Daoy (cell line): ENCODE measurements around the gene CBL. TPM values are rescaled to one million over a fixed set of nuclear protein-coding genes. Genes with fewer than 3 reads are reported as not detected.
A peak's percentile ranks its signal among the peaks of the same experiment; 100 is the strongest.

ENCODE experiments used
- DNase-seq: peaks from one replicate; pipeline ENCODE4 v3.0.0-alpha.2; 2015; ENCODE audit warnings: low read depth
- total RNA-seq: library from RNA; depleted of rRNA; stranded (reverse); fragments of >200 nt; shearing (Covaris generic); gene quantifications from 2 replicates; pipeline ENCODE4 v1.2.3, GENCODE V29; 2014; rRNA removed

Gene CBL
- total RNA-seq, 1 experiment from 2014 or later, result 7.3 TPM

GRCh38 chr11:119345685-119346084, 139.5 kb downstream of the CBL start:
- no peak for DNase-seq

- DNase-seq, result no peak
Observed at GRCh38 chr11:119346605-119347004, 140.5 kb downstream of the CBL start, which contains the start of gene MFRP. Gene MFRP, minus strand, starts transcription at chr11:119346705. Its CDS starts 192 bp downstream, at chr11:119346513.

DNA sequence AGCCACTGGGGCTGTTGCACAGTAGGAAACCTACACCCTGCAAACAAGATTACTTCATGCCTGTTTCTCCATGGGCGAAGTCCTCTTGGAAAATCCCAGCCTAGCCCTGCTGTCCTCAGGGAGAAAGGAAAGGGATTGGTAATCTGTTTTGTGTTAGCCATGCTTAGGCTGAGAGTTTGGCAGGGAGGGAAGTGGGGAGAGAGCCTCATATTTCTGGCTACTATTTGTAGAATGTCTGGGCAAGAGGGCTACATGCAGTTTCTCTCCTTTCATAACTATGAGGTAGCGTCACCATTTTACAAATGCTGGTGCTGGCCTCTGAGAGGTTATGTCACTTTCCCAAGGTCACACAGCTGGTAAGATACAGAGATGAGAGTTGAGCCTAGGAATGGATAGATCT, 141.1 kb downstream of the CBL start:
- DNase-seq, result no peak

DNA sequence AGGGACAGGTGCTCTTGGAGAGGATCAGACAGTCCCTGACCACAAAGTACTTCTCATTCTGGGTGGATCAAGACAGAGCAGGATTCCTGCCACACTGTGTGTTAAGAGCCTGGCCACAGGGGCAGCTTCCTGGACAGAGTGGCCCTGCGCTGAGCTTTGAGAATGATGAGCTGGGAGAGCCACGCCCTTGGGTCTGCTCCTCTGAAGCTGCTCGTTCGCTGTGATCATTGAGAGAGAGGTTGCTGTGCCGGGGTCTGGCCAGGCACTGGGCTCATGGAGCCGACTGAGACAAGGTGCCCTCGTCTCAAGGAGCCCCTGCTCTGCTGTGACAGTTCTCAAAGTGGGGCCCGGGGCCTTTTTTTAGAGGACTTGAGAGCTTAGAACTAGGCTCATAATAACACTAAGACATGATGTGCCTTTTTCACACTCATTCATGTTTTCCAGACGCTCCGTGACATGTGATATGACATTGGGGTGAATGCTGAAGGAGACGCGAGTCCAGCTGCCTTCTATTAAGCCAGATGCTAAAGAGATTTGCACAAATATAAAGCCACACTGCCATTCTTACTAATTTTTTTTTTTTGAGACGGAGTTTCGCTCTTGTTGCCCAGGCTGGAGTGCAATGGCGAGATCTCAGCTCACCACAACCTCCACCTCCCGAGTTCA, 141.9 kb downstream of the CBL start:
- no peak for DNase-seq

- no peak for DNase-seq
Observed at GRCh38 chr11:119350302-119350701, 144.2 kb downstream of the CBL start.

DNA sequence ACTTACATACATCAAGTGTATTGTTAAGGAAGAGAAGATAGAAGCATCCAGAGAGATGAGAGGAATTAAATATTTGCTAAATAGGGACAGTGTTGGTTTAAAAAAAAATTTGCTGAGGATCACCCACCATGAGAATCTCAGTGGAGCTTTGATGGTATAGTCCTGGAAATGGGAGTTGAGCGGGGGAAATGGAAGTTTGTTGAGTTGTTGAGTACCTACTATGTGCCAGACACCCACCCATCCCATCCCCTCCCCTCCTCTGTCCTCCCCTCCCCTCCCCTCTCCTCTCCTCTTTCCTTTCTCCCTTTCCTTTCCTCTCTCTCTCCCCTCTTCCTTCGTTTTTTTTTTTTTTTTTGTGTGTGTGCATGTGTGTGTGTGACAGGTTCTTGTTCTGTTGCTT, 145.1 kb downstream of the CBL start:
- DNase-seq, result no peak

GRCh38 chr11:119352857-119353260, 146.7 kb downstream of the CBL start:
- DNase-seq, result no peak

- DNase-seq, result no peak
Observed at GRCh38 chr11:119355091-119355843, 149.1 kb downstream of the CBL start.

- DNase-seq, result peak; percentile 87
Observed at GRCh38 chr11:119356349-119357031, 150.4 kb downstream of the CBL start.

DNA sequence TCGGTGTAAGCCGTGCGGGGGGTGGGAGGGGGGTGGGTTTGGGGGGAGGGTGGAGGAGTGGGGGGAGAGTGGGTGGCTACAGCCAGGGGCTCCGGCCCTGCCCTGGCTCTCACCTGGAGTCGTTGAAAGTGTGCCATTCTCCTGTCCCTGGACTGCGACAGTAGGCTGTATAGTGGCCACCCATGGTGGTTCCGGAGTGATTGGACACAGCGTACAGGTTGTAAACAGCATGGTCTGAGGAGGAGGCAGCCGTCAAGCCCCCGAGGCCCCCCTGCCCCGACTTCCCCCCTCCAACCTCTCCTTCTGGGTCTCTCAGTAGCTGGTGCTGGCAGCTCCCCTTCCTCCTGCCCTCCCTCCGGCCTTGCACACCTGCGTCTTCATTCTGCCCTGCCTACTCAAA, 150.9 kb downstream of the CBL start:
- no peak for DNase-seq

Other genes starting within 250 kb of the CBL start
- gene FOXR1, start 234.6 kb upstream of the CBL start, total RNA-seq, result not detected in 2 replicates
- gene CENATAC, start 208.2 kb upstream of the CBL start, total RNA-seq, result 27.3 and 40.2 TPM in 2 replicates
- gene RPS25, start 188.0 kb upstream of the CBL start, total RNA-seq, result 1,318 and 1,710 TPM in 2 replicates
- 102 and 110 TPM in 2 replicates for gene TRAPPC4, start 187.6 kb upstream of the CBL start, total RNA-seq
- gene SLC37A4, start 175.5 kb upstream of the CBL start, total RNA-seq, result 12.7 and 18.9 TPM in 2 replicates
- gene HYOU1, start 149.1 kb upstream of the CBL start, total RNA-seq, result 172 and 186 TPM in 2 replicates
- gene VPS11, start 138.5 kb upstream of the CBL start, total RNA-seq, result 10.3 and 13.2 TPM in 2 replicates
- 2.0 and 6.0 TPM in 2 replicates for gene HMBS, start 121.5 kb upstream of the CBL start, total RNA-seq
- 32.0 and 38.3 TPM in 2 replicates for gene DPAGT1, start 104.5 kb upstream of the CBL start, total RNA-seq
- gene C2CD2L, start 99.0 kb upstream of the CBL start, total RNA-seq, result 1.7 and 10.6 TPM in 2 replicates
- 14.4 and 28.8 TPM in 2 replicates for gene HINFP, start 84.8 kb upstream of the CBL start, total RNA-seq
- gene ABCG4, start 57.3 kb upstream of the CBL start, total RNA-seq, result not detected in 2 replicates
- 4.3 and 9.7 TPM in 2 replicates for gene NLRX1, start 37.6 kb upstream of the CBL start, total RNA-seq
- not detected in 2 replicates for gene NHERF4, start 20.9 kb upstream of the CBL start, total RNA-seq
- 180 and 215 TPM in 2 replicates for gene MCAM, start 110.8 kb downstream of the CBL start, total RNA-seq
- gene RNF26, start 128.2 kb downstream of the CBL start, total RNA-seq, result 2.6 and 2.9 TPM in 2 replicates
- 0.51 and 1.9 TPM in 2 replicates for gene C1QTNF5, start 134.5 kb downstream of the CBL start, total RNA-seq
- gene MFRP, start 140.4 kb downstream of the CBL start, total RNA-seq, result not detected in 2 replicates
- gene USP2, start 175.4 kb downstream of the CBL start, total RNA-seq, result 0.27 and 0.51 TPM in 2 replicates
- gene THY1, start 216.8 kb downstream of the CBL start, total RNA-seq, result 146 and 189 TPM in 2 replicates